22Rv1 (cell line): ENCODE results near the gene ACE.

Experiments used
- ZFX ChIP-seq: fragments of 450-650 bp; IDR thresholded peaks from 2 replicates; pipeline ENCODE4 v1.6.1; 2017; ENCODE audit warnings: antibody characterized with exemption, borderline replicate concordance
- TF ChIP-seq, protein P1 (sequence below): fragments of 450-650 bp; IDR thresholded peaks from 2 replicates; pipeline ENCODE4 v1.5.1; 2017; ENCODE audit warnings: mild to moderate bottlenecking

DNA sequence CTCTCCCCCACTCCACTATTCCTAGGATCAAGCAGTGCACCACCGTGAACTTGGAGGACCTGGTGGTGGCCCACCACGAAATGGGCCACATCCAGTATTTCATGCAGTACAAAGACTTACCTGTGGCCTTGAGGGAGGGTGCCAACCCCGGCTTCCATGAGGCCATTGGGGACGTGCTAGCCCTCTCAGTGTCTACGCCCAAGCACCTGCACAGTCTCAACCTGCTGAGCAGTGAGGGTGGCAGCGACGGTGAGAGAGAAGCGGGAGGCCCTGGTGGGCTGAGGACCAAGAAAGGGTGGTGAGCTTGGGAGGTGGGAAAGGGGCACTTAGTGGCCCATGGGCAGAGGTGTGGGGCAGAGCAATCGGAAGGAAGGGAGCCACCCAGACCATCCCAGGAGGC lies 16.6 kb downstream of the ACE start:
- TF ChIP-seq, protein P1, sequence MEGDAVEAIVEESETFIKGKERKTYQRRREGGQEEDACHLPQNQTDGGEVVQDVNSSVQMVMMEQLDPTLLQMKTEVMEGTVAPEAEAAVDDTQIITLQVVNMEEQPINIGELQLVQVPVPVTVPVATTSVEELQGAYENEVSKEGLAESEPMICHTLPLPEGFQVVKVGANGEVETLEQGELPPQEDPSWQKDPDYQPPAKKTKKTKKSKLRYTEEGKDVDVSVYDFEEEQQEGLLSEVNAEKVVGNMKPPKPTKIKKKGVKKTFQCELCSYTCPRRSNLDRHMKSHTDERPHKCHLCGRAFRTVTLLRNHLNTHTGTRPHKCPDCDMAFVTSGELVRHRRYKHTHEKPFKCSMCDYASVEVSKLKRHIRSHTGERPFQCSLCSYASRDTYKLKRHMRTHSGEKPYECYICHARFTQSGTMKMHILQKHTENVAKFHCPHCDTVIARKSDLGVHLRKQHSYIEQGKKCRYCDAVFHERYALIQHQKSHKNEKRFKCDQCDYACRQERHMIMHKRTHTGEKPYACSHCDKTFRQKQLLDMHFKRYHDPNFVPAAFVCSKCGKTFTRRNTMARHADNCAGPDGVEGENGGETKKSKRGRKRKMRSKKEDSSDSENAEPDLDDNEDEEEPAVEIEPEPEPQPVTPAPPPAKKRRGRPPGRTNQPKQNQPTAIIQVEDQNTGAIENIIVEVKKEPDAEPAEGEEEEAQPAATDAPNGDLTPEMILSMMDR, result no peak
- no peak for TF ChIP-seq ZFX
